ENCODE results near the gene DMD. TPM values are rescaled to one million over a fixed set of nuclear protein-coding genes. Genes with fewer than 3 reads are reported as not detected.

DMD gene
- total and polyA plus RNA-seq, 8 donors = 6.8 to 117 (median 44.2) TPM

GRCh38 chrX:31331015-31331414, 1880.3 kb downstream of the DMD start:
- intact Hi-C loops (cut with DNase I; ENCODE audit: low total_unique reads) = no loop called here
- DNase-seq = no peak
- 33 to 78% (median 57%) methylated on average over 1 of the region's 1 CpG for WGBS, 5 donors

GRCh38 chrX:31329298-31329697, 1882.1 kb downstream of the DMD start:
- no peak for TF ChIP-seq POLR2AphosphoS5 (IDR thresholded peaks at IDR 0.05)
- no peak for TF ChIP-seq POLR2A (IDR thresholded peaks at IDR 0.05)
- no peak for TF ChIP-seq EP300 (IDR thresholded peaks at IDR 0.05)
- TF ChIP-seq CTCF (IDR thresholded peaks at IDR 0.05) = no peak
- Histone ChIP-seq H3K36me3 (no peaks in the 10 kb centered on the region), H3K27ac (no peak overlapping the region), H3K4me3 (no peak overlapping the region), H3K27me3 (no peaks in the 10 kb centered on the region), H3K4me1 (no peaks in the 10 kb centered on the region), H3K9me3 (no peaks in the 10 kb centered on the region)
- DNase-seq = no peak
- WGBS, 5 donors = 75 to 94% (median 86%) methylated on average over 4 of the region's 4 CpGs
- intact Hi-C loops (cut with DNase I; ENCODE audit: low total_unique reads) = no loop called here

More at GRCh38 chrX:31331015-31331414, 1880.3 kb downstream of the DMD start:
- Histone ChIP-seq H3K36me3 (no peaks in the 10 kb centered on the region), H3K27ac (no peak overlapping the region), H3K4me3 (no peak overlapping the region), H3K27me3 (no peaks in the 10 kb centered on the region), H3K9me3 (no peaks in the 10 kb centered on the region), H3K4me1 (no peaks in the 10 kb centered on the region)
- TF ChIP-seq POLR2A (IDR thresholded peaks at IDR 0.05) (no peak), CTCF (IDR thresholded peaks at IDR 0.05) (no peak), POLR2AphosphoS5 (IDR thresholded peaks at IDR 0.05) (no peak), EP300 (IDR thresholded peaks at IDR 0.05) (no peak)

- Histone ChIP-seq H3K4me1 (no peaks in the 10 kb centered on the region), H3K36me3 (no peaks in the 10 kb centered on the region), H3K27me3 (no peaks in the 10 kb centered on the region), H3K27ac (no peak overlapping the region), H3K4me3 (no peak overlapping the region), H3K9me3 (no peaks in the 10 kb centered on the region)
- WGBS, 5 donors = 33 to 57% (median 42%) methylated on average over 4 of the region's 4 CpGs
- no peak for DNase-seq
- TF ChIP-seq CTCF (IDR thresholded peaks at IDR 0.05) (no peak), POLR2AphosphoS5 (IDR thresholded peaks at IDR 0.05) (no peak), EP300 (IDR thresholded peaks at IDR 0.05) (no peak), POLR2A (IDR thresholded peaks at IDR 0.05) (no peak)
- intact Hi-C loops (cut with DNase I; ENCODE audit: low total_unique reads) = no loop called here
Observed at GRCh38 chrX:31323658-31324057, 1887.7 kb downstream of the DMD start.

- no peaks in the 10 kb centered on the region for H3K9me3 ChIP-seq
- no peaks in the 10 kb centered on the region for H3K36me3 ChIP-seq
- no peak for DNase-seq
- H3K4me1 ChIP-seq = no peaks in the 10 kb centered on the region
- no peak overlapping the region for H3K4me3 ChIP-seq
- intact Hi-C loops (cut with DNase I; ENCODE audit: low total_unique reads) = no loop called here
- 81 to 97% (median 92%) methylated on average over 1 of the region's 1 CpG for WGBS, 5 donors
- no peak for TF ChIP-seq EP300 (IDR thresholded peaks at IDR 0.05)
- no peak for TF ChIP-seq POLR2A (IDR thresholded peaks at IDR 0.05)
- no peak overlapping the region for H3K27ac ChIP-seq
- H3K27me3 ChIP-seq = no peaks in the 10 kb centered on the region
Observed at GRCh38 chrX:31320740-31321139, 1890.6 kb downstream of the DMD start.

GRCh38 chrX:31319586-31319985, 1891.8 kb downstream of the DMD start:
- TF ChIP-seq CTCF (IDR thresholded peaks at IDR 0.05) = no peak
- no peak for TF ChIP-seq EP300 (IDR thresholded peaks at IDR 0.05)
- no peak for TF ChIP-seq POLR2A (IDR thresholded peaks at IDR 0.05)
- TF ChIP-seq POLR2AphosphoS5 (IDR thresholded peaks at IDR 0.05) = no peak
- Histone ChIP-seq H3K36me3 (no peaks in the 10 kb centered on the region), H3K4me3 (no peak overlapping the region), H3K4me1 (no peaks in the 10 kb centered on the region), H3K27ac (no peak overlapping the region), H3K27me3 (no peaks in the 10 kb centered on the region), H3K9me3 (no peaks in the 10 kb centered on the region)
- 44 to 86% (median 72%) methylated on average over 2 of the region's 2 CpGs for WGBS, 5 donors
- DNase-seq = no peak
- intact Hi-C loops (cut with DNase I; ENCODE audit: low total_unique reads) = no loop called here
